Measurements from ENCODE around the gene NCK1. TPM values are rescaled to one million over a fixed set of nuclear protein-coding genes. Genes with fewer than 3 reads are reported as not detected.
A peak's percentile ranks its signal among the peaks of the same experiment; 100 is the strongest.

Gene NCK1
- total and polyA plus RNA-seq, 9 of the 15 experiments (the other 6 are each of a cell fraction or from before 2014, with no cell fraction given), result 17.3 to 30.5 (median 25.0) TPM

DNA sequence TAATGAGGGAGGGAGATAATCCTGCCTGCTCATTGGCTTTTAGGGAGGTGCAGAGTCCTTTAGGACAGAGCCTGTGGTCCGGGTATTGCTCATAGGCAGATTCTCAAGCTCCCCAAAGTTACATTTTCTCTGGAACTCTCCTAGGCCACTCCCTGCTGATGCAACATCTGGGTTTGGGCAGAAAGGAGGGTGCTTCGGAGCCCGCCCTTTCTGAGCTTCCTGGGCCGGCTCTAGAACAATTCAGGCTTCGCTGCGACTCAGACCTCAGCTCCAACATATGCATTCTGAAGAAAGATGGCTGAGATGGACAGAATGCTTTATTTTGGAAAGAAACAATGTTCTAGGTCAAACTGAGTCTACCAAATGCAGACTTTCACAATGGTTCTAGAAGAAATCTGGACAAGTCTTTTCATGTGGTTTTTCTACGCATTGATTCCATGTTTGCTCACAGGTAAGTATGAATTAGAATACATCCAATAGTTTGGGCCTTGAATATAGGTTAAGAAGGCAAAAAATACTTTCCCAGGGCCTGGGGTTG, 95.8 kb downstream of the NCK1 start, which contains the start of gene IL20RB (continued):
- TF ChIP-seq SREBF1 (IDR thresholded peaks at IDR 0.05; ENCODE audit: borderline replicate concordance, low read depth, low read length) (no peak), HMGXB4 (CRISPR knock-in tag; IDR thresholded peaks at IDR 0.05) (no peak), CGGBP1 (CRISPR knock-in tag; IDR thresholded peaks at IDR 0.05) (no peak), ETS2 (tag; IDR thresholded peaks at IDR 0.05; ENCODE audit: borderline replicate concordance, poor library complexity, severe bottlenecking) (no peak), MCM5 (IDR thresholded peaks at IDR 0.05; ENCODE audit: low read depth) (no peak), PYGO2 (tag; IDR thresholded peaks at IDR 0.05) (no peak), ZNF175 (CRISPR knock-in tag; IDR thresholded peaks at IDR 0.05; ENCODE audit: low read depth) (no peak), MGA (IDR thresholded peaks at IDR 0.05) (peak; percentile 71), RBM22 (IDR thresholded peaks at IDR 0.05; ENCODE audit: low read depth, low read length, poor library complexity, severe bottlenecking) (no peak)
- TF ChIP-seq, protein P1, sequence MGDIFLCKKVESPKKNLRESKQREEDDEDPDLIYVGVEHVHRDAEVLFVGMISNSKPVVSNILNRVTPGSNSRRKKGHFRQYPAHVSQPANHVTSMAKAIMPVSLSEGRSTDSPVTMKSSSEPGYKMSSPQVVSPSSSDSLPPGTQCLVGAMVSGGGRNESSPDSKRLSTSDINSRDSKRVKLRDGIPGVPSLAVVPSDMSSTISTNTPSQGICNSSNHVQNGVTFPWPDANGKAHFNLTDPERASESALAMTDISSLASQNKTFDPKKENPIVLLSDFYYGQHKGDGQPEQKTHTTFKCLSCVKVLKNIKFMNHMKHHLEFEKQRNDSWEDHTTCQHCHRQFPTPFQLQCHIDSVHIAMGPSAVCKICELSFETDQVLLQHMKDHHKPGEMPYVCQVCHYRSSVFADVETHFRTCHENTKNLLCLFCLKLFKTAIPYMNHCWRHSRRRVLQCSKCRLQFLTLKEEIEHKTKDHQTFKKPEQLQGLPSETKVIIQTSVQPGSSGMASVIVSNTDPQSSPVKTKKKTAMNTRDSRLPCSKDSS (IDR thresholded peaks at IDR 0.05; ENCODE audit: low read depth, partially characterized antibody), result no peak
